Stomach (tissue), 19 donors: Measurements from ENCODE around the gene PDE4B. TPM values are rescaled to one million over a fixed set of nuclear protein-coding genes. Genes with fewer than 3 reads are reported as not detected.

Source experiments
- DNase-seq, 2 donors: peaks; one replicate each; pipeline versions ENCODE4 v3.0.0 to v3.0.0-alpha.2; 2013 to 2019
- H3K27ac ChIP-seq, 5 donors: fragments of 200-600 bp in 4 of 5; sonication (generic) in 4 of 5; one replicate each; pipeline ENCODE4 v1.5.1; 2013 to 2019; ENCODE audit warnings: mild to moderate bottlenecking in 1 of 5, moderate library complexity in 1 of 5
- H3K27me3 ChIP-seq, 3 donors: fragments of 200-600 bp; sonication (generic); one replicate each; pipeline ENCODE4 v1.5.1; 2017 to 2019; ENCODE audit warnings: mixed run types in 1 of 3
- H3K36me3 ChIP-seq, 4 donors: fragments of 200-600 bp; sonication (generic); 1 replicate in 3 of 4; 2 replicates in 1 of 4; pipeline ENCODE4 v1.5.1; 2016 to 2019
- H3K4me1 ChIP-seq, 4 donors: fragments of 200-600 bp; sonication (generic); one replicate each; pipeline ENCODE4 v1.5.1; 2016 to 2019
- H3K4me3 ChIP-seq, 4 donors: fragments of 200-600 bp; sonication (generic) in 3 of 4; one replicate each; pipeline ENCODE4 v1.5.1; 2016 to 2019; ENCODE audit warnings: mild to moderate bottlenecking in 1 of 4
- H3K9me3 ChIP-seq, 4 donors: fragments of 200-600 bp; sonication (generic); one replicate each; pipeline ENCODE4 v1.5.1; 2016 to 2019
- EP300 ChIP-seq: sonication (generic); formaldehyde crosslinking; IDR thresholded peaks from one replicate; pipeline ENCODE4 v1.6.1; 2017; ENCODE audit warnings: antibody characterized with exemption
- POLR2A ChIP-seq, 4 donors: fragments of 450-650 bp; IDR thresholded peaks; one replicate each; pipeline ENCODE4 v1.6.1; 2016; ENCODE audit warnings: antibody characterized with exemption in 4 of 4, control low read depth in 2 of 4, mild to moderate bottlenecking in 1 of 4, moderate library complexity in 1 of 4
- POLR2AphosphoS5 ChIP-seq, 3 donors: sonication (generic); formaldehyde crosslinking; IDR thresholded peaks; one replicate each; pipeline ENCODE4 v1.6.1; 2016; ENCODE audit warnings: antibody characterized with exemption in 3 of 3
- WGBS, 5 donors: extraction: QIAGEN DNeasy Blood & Tissue Kit in 3 of 5; methylation state at CpG; one replicate each; pipeline versions ENCODE4 v1.1.5 to v1.1.7; 2013 to 2018; 5-methylcytosine and 5-hydroxymethylcytosine counted together
- intact Hi-C: fragments of 100-400 bp; cut with DNase I; formaldehyde crosslinking; loops from one replicate; pipeline ENCODE4 v1.15.1; 2023; ENCODE audit warnings: low total_unique reads
- long read RNA-seq, 10 donors: transcript quantifications; one replicate each; lab custom pipeline, GENCODE V29; 2026
- polyA plus RNA-seq, 3 donors: library from polyadenylated mRNA; stranded (reverse); fragments of 200-250 nt; gene quantifications; one replicate each; pipeline ENCODE4 v1.2.3, GENCODE V29; 2013
- total RNA-seq, 5 donors: library from RNA; depleted of rRNA; stranded (reverse); fragments of >200 nt; gene quantifications; one replicate each; pipeline versions ENCODE4 v1.1.0 to v1.2.3, GENCODE V29; 2014 to 2016
- TF ChIP-seq, protein P1 (sequence below), 7 experiments: fragments of 450-650 bp in 4 of 7; fragments of 200-600 bp in 3 of 7; sonication (generic) in 3 of 7; IDR thresholded peaks; one replicate each; pipeline ENCODE4 v1.5.1; 2016 to 2019; ENCODE audit warnings: antibody characterized with exemption in 7 of 7, control low read depth in 2 of 7, mild to moderate bottlenecking in 1 of 7
- donor health status: healthy with polysubstance abuse.
- donor health status: Bipolar disorder and iron deficiency.
- donor health status: healthy.

Gene PDE4B
- total RNA-seq, result 10 to 100 TPM in 3 of 5 donors, under 1 TPM in 2; 0.45 to 34.3 (median 10.1) TPM
- polyA plus RNA-seq, result 1 to 10 TPM; 1.5 to 4.5 (median 1.9) TPM
- long read RNA-seq, donor 1, result 0 reads
- long read RNA-seq, donor 2, partial matches to known transcripts, result 0 of 1 reads
- long read RNA-seq, donor 2, other reads (novel, unspliced or antisense), result 0 of 1 reads
- long read RNA-seq, donor 3, result 0 reads
- long read RNA-seq, donor 4, result 0 reads
- long read RNA-seq, donor 5, partial matches to known transcripts, result 0 of 3 reads
- long read RNA-seq, donor 5, other reads (novel, unspliced or antisense), result 0 of 3 reads
- long read RNA-seq, donor 6, result 0 reads
- long read RNA-seq, donor 7, partial matches to known transcripts, result 0 of 2 reads
- long read RNA-seq, donor 7, other reads (novel, unspliced or antisense), result 0 of 2 reads
- long read RNA-seq, donor 8, partial matches to known transcripts, result 0 of 4 reads
- long read RNA-seq, donor 8, other reads (novel, unspliced or antisense), result 0 of 4 reads
- long read RNA-seq, donor 9, result 0 reads
- long read RNA-seq, donor 10, result 0 reads

DNA sequence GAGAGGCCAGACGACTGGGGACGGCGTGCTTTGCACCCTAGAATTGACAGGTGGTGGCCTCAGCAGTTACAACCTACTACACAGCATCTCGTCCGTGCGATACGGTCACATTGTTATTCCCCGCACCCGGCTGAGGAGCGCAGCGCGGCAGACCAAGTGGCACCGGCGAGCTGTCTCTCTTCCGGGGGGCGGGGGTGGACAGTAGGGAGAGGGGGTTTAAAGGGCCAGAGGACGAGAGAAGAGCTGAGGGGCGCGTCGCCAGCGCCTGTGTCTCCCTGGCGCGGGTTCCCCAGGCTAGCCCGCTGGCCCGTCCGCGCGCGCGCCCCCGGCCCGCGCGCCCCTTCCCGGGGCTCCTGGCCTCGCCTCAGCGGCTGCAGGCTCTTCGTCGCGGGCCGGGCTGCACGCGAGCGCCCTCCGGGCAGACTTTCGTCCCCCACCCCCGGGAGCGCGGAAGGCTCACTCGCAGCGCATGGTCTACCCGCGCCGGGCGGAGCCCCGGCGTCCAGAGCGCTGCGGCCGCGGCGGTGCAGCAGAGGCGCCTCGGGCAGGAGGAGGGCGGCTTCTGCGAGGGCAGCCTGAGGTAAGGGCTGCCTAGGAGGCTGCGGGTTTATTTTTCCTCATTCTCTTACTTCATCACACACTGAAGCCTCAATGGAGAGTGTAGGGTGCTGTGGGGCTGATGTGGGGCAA lies at the start of gene PDE4B:
Gene PDE4B (plus strand): TSS at position 227 of the 690 bp plus-strand sequence.
- Histone ChIP-seq H3K4me1 (peaks cover 0 to 20% (median 16%) of the 10 kb centered on the region in 4 donors), H3K27ac (no peak within 1 kb of the TSS), H3K27me3 (peaks cover 3 to 58% (median 21%) of the 10 kb centered on the region in 3 donors), H3K4me3 (peak within 1 kb of the TSS; percentile 16 to 47 (median 37)), H3K9me3 (peaks cover 0 to 19% (median 11%) of the 10 kb centered on the region in 4 donors), H3K36me3 (no peaks in the 10 kb centered on the region)
- intact Hi-C loops, result no loop called here
- no peak for TF ChIP-seq POLR2AphosphoS5 (IDR thresholded peaks at IDR 0.05)
- TF ChIP-seq, protein P1, sequence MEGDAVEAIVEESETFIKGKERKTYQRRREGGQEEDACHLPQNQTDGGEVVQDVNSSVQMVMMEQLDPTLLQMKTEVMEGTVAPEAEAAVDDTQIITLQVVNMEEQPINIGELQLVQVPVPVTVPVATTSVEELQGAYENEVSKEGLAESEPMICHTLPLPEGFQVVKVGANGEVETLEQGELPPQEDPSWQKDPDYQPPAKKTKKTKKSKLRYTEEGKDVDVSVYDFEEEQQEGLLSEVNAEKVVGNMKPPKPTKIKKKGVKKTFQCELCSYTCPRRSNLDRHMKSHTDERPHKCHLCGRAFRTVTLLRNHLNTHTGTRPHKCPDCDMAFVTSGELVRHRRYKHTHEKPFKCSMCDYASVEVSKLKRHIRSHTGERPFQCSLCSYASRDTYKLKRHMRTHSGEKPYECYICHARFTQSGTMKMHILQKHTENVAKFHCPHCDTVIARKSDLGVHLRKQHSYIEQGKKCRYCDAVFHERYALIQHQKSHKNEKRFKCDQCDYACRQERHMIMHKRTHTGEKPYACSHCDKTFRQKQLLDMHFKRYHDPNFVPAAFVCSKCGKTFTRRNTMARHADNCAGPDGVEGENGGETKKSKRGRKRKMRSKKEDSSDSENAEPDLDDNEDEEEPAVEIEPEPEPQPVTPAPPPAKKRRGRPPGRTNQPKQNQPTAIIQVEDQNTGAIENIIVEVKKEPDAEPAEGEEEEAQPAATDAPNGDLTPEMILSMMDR (IDR thresholded peaks at IDR 0.05), result no peak
- no peak for TF ChIP-seq EP300
- TF ChIP-seq POLR2A (IDR thresholded peaks at IDR 0.05), result no peak
- WGBS, 5 donors, result 1 to 2% (median 2%) methylated on average over 27 to 67 of the region's 67 CpGs
- DNase-seq, result peak in 1 of 2 donors; percentile 45

DNA sequence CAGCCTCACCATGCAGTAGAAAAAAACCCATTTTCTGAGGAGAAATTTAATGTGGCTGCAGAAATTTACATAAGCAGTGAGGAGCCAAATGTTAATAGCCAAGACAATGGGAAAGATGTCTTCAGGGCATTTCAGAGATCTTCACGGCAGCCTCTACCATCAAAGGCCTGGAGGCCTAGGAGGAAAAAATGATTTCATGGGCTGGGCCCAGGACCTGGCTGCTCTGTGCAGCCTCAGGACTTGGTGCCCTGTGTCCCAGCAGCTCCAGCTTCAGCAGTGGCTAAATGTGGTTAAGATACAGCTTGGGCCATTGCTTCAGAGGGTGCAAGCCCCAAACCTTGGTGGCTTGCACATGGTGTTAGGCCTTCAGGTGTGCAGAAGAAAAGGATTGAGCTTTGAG lies 48.0 kb upstream of the PDE4B start:
- intact Hi-C loops, result no loop called here

DNA sequence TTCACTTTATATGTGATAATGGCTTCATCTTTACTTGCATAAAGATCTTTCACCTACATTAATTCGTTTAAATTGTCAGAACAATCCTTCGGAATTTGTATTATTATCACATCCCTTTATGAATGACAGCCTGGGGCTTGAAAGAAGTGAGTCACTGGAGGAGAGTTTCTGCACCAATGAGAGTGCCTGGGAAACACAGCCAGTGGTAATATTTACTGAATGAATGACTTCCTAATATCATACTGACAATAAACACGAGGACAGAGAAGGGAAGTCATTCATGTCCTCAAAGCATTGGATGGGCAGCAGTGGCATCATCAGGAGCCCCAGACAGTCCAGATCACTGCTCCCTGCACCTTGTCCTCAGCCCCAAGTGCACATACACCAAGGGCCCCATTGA lies 40.7 kb upstream of the PDE4B start:
- H3K4me3 ChIP-seq, result no peak overlapping the region
- peaks cover 0 to 5% (median 0%) of the 10 kb centered on the region in 4 donors for H3K4me1 ChIP-seq
- intact Hi-C loops, result no loop called here
- TF ChIP-seq POLR2A (IDR thresholded peaks at IDR 0.05) (no peak), POLR2AphosphoS5 (IDR thresholded peaks at IDR 0.05) (no peak), EP300 (no peak)
- WGBS, 5 donors, result 46 to 57% (median 54%) methylated on average over 3 of the region's 3 CpGs
- no peak for DNase-seq
- no peaks in the 10 kb centered on the region for H3K36me3 ChIP-seq
- no peaks in the 10 kb centered on the region for H3K27me3 ChIP-seq
- H3K9me3 ChIP-seq, result no peaks in the 10 kb centered on the region
- no peak overlapping the region for H3K27ac ChIP-seq

More for the DNA sequence above, 48.0 kb upstream of the PDE4B start:
- 89 to 100% (median 93%) methylated on average over 1 of the region's 1 CpG for WGBS, 5 donors
- H3K4me1 ChIP-seq, result no peaks in the 10 kb centered on the region
- no peak for DNase-seq
- H3K9me3 ChIP-seq, result peaks cover 0 to 27% (median 22%) of the 10 kb centered on the region in 4 donors
- no peak overlapping the region for H3K27ac ChIP-seq
- no peaks in the 10 kb centered on the region for H3K27me3 ChIP-seq
- no peak overlapping the region for H3K4me3 ChIP-seq
- no peaks in the 10 kb centered on the region for H3K36me3 ChIP-seq
- no peak for TF ChIP-seq POLR2AphosphoS5 (IDR thresholded peaks at IDR 0.05)
- TF ChIP-seq, protein P1 (IDR thresholded peaks at IDR 0.05), result no peak
- TF ChIP-seq POLR2A (IDR thresholded peaks at IDR 0.05), result no peak
- TF ChIP-seq EP300, result no peak

DNA sequence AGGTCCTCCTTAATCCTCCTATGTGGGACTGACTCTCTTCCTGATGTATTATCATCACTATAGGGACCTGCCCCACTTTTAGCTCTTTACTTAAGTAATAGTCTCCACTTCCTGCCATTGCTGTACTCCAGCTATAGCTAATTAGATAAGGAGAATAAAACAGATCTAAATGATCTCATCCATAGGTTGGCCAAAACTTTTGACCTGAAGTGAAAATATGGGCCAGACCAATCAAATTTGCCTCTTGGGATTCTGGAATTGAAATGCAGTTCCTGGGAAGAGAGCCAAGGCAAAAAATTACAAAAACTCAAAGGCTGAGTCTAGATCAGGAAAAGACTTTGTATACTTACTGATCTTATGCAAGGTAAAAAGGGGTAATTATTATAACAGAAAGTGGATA lies 36.1 kb upstream of the PDE4B start:
- DNase-seq, result peak in 1 of 2 donors; percentile 60
- TF ChIP-seq, protein P1 (IDR thresholded peaks at IDR 0.05), result no peak
- TF ChIP-seq EP300, result no peak
- no peak for TF ChIP-seq POLR2AphosphoS5 (IDR thresholded peaks at IDR 0.05)
- no peak for TF ChIP-seq POLR2A (IDR thresholded peaks at IDR 0.05)
- H3K36me3 ChIP-seq, result no peaks in the 10 kb centered on the region
- intact Hi-C loops, result no loop called here
- H3K4me1 ChIP-seq, result peaks cover 0 to 5% (median 3%) of the 10 kb centered on the region in 4 donors
- no peaks in the 10 kb centered on the region for H3K27me3 ChIP-seq
- no peak overlapping the region for H3K27ac ChIP-seq
- H3K4me3 ChIP-seq, result no peak overlapping the region
- no peaks in the 10 kb centered on the region for H3K9me3 ChIP-seq
